HepG2 (cell line): ENCODE measurements around the gene PSORS1C1.
A peak's percentile ranks its signal among the peaks of the same experiment; 100 is the strongest.

Source experiments
- ARID3A ChIP-seq: IDR thresholded peaks from 2 replicates; pipeline ENCODE4 v1.6.1; 2012; ENCODE audit warnings: low read depth, low read length, improper control_type of control experiment
- CTCF ChIP-seq: sonication (generic); formaldehyde crosslinking; IDR thresholded peaks from 2 replicates; pipeline ENCODE4 v1.5.0; 2020; ENCODE audit warnings: mild to moderate bottlenecking, missing genetic modification reagents, moderate library complexity
- JUNB ChIP-seq: sonication (generic); formaldehyde crosslinking; IDR thresholded peaks from 2 replicates; pipeline ENCODE4 v1.8.0; 2022; ENCODE audit warnings: missing genetic modification reagents, mild to moderate bottlenecking, borderline replicate concordance
- RFX5 ChIP-seq: IDR thresholded peaks from 2 replicates; pipeline ENCODE4 v1.6.1; 2011; ENCODE audit warnings: low read depth, low read length, improper control_type of control experiment
- SMARCE1 ChIP-seq: fragments of 450-650 bp; IDR thresholded peaks from 2 replicates; pipeline ENCODE4 v1.6.1; 2017; ENCODE audit warnings: borderline replicate concordance
- SP1 ChIP-seq, 2 experiments: fragments of 450-650 bp in 1 of 2; sonication (generic) in 1 of 2; formaldehyde crosslinking in 1 of 2; IDR thresholded peaks; 2 replicates each; pipeline versions ENCODE4 v1.4.0 to v1.6.1; 2016 to 2020; ENCODE audit warnings: missing genetic modification reagents in 1 of 2
- ZNF350 ChIP-seq: sonication (generic); formaldehyde crosslinking; IDR thresholded peaks from 2 replicates; pipeline ENCODE4 v1.4.0; 2020; ENCODE audit warnings: mild to moderate bottlenecking, low read depth, missing genetic modification reagents, borderline replicate concordance

- no peak for TF ChIP-seq RFX5
- no peak for TF ChIP-seq ZNF350
- TF ChIP-seq CTCF (CRISPR knock-in tag): peak; percentile 91
- TF ChIP-seq SP1 (IDR thresholded peaks at IDR 0.05): no peak
- peak; percentile 40; the same call in 1 of the 2 replicates for TF ChIP-seq SP1 (CRISPR knock-in tag; IDR thresholded peaks at IDR 0.05)
- no peak for TF ChIP-seq SMARCE1
- no peak for TF ChIP-seq JUNB (CRISPR knock-in tag)
- TF ChIP-seq ARID3A: no peak
Observed at GRCh38 chr6:31087494-31088089, 27.0 kb upstream of the PSORS1C1 start.
